ENCODE results near the gene GAS2L3.

GRCh38 chr12:100610666-100611430 lies 37.4 kb downstream of the GAS2L3 start:
- TF ChIP-seq CTCF (IDR thresholded peaks at IDR 0.05 in 2 of 3, conservative IDR thresholded peaks at IDR 0.05 in 1 of 3; ENCODE audit: insufficient read depth in 2 of 3, low read depth in 1 of 3, low read length in 3 of 3) (no peak), PTRF (tag; IDR thresholded peaks at IDR 0.05) (no peak), POLR2AphosphoS5 (IDR thresholded peaks at IDR 0.05; ENCODE audit: control insufficient read depth, insufficient read depth, low read depth, low read length) (no peak), ZEB2 (IDR thresholded peaks at IDR 0.05) (no peak), SMC3 (conservative IDR thresholded peaks at IDR 0.05; ENCODE audit: insufficient read depth, low read depth, low read length) (no peak), ESRRA (IDR thresholded peaks at IDR 0.05; ENCODE audit: borderline replicate concordance, low read depth) (no peak)
